HG02840 (cell line): Measurements from ENCODE around the gene CDK3.

Experiments
- ATAC-seq: cut with Tn5 transposase; IDR thresholded peaks from one replicate; pipeline ENCODE4 v1.9.1; 2021; ENCODE audit warnings: mild to moderate bottlenecking, moderate library complexity, moderate number of reproducible peaks; ENCODE audit not compliant: unreplicated experiment, low FRiP score

Gene CDK3

GRCh38 chr17:75987041-75987440 lies 13.6 kb upstream of the CDK3 start:
- ATAC-seq, result no peak

GRCh38 chr17:75991396-75991795 lies 9.3 kb upstream of the CDK3 start:
- ATAC-seq, result no peak

- ATAC-seq, result no peak
Observed at GRCh38 chr17:75994802-75995370, 5.8 kb upstream of the CDK3 start.

GRCh38 chr17:75995385-75995925 lies 5.2 kb upstream of the CDK3 start:
- ATAC-seq, result no peak

GRCh38 chr17:75996665-75997590 lies 3.7 kb upstream of the CDK3 start:
- no peak for ATAC-seq

- ATAC-seq, result no peak
Observed at GRCh38 chr17:75998327-75998795, 2.3 kb upstream of the CDK3 start.

- no peak for ATAC-seq
Observed at GRCh38 chr17:76000016-76000754, 470 bp upstream of the CDK3 start.

- ATAC-seq, result no peak
Observed at GRCh38 chr17:76002100-76002499, 1.4 kb downstream of the CDK3 start.

GRCh38 chr17:76003915-76004314 lies 3.3 kb downstream of the CDK3 start:
- no peak for ATAC-seq

GRCh38 chr17:76004750-76005262 lies 4.2 kb downstream of the CDK3 start:
- no peak for ATAC-seq

GRCh38 chr17:76005263-76006149 lies 4.9 kb downstream of the CDK3 start:
- no peak for ATAC-seq

- no peak for ATAC-seq
Observed at GRCh38 chr17:76007131-76007849, 6.6 kb downstream of the CDK3 start.

GRCh38 chr17:76007850-76008165 lies 7.2 kb downstream of the CDK3 start:
- no peak for ATAC-seq

GRCh38 chr17:76008208-76008607 lies 7.6 kb downstream of the CDK3 start:
- no peak for ATAC-seq

GRCh38 chr17:76008630-76009425 lies 8.2 kb downstream of the CDK3 start:
- ATAC-seq, result no peak

GRCh38 chr17:76009447-76009846 lies 8.8 kb downstream of the CDK3 start:
- no peak for ATAC-seq

GRCh38 chr17:76009969-76010661 lies 9.5 kb downstream of the CDK3 start:
- no peak for ATAC-seq

GRCh38 chr17:76011951-76012350 lies 11.3 kb downstream of the CDK3 start:
- no peak for ATAC-seq
